Esophagus muscularis mucosa (tissue), 4 donors: ENCODE data around the gene SPPL2B. TPM values are rescaled to one million over a fixed set of nuclear protein-coding genes. Genes with fewer than 3 reads are reported as not detected.

ENCODE experiments used
- DNase-seq: peaks from one replicate; pipeline ENCODE4 v3.0.0-alpha.2; 2017; ENCODE audit errors: extremely low spot score
- H3K27ac ChIP-seq, 4 donors: fragments of 200-600 bp; sonication (generic); replicated peaks in 1 of 4; 1 replicate in 3 of 4; 2 replicates in 1 of 4; pipeline ENCODE4 v1.5.1; 2016 to 2019; ENCODE audit warnings: mild to moderate bottlenecking in 1 of 4
- H3K27me3 ChIP-seq, 4 donors: fragments of 200-600 bp; sonication (generic); one replicate each; pipeline versions ENCODE4 v1.5.1 to v1.6.0; 2016 to 2019
- H3K36me3 ChIP-seq, 4 donors: fragments of 200-600 bp; sonication (generic); one replicate each; pipeline ENCODE4 v1.5.1; 2016 to 2019
- H3K4me1 ChIP-seq, 4 donors: fragments of 200-600 bp; sonication (generic); one replicate each; pipeline ENCODE4 v1.5.1; 2016 to 2019
- H3K4me3 ChIP-seq, 4 donors: fragments of 200-600 bp; sonication (generic); 1 replicate in 2 of 4; 2 replicates in 2 of 4; pipeline ENCODE4 v1.5.1; 2016 to 2019; ENCODE audit warnings: mild to moderate bottlenecking in 4 of 4, moderate library complexity in 1 of 4
- H3K9me3 ChIP-seq, 4 donors: fragments of 200-600 bp; sonication (generic); 1 replicate in 3 of 4; 2 replicates in 1 of 4; pipeline ENCODE4 v1.5.1; 2016 to 2019
- CTCF ChIP-seq, 3 experiments: fragments of 200-600 bp in 2 of 3; fragments of 450-650 bp in 1 of 3; sonication (generic) in 2 of 3; IDR thresholded peaks; one replicate each; pipeline ENCODE4 v1.5.1; 2017 to 2019; ENCODE audit warnings: antibody characterized with exemption in 3 of 3, mild to moderate bottlenecking in 2 of 3, moderate library complexity in 1 of 3
- EP300 ChIP-seq: sonication (generic); formaldehyde crosslinking; IDR thresholded peaks from one replicate; pipeline ENCODE4 v1.6.1; 2017; ENCODE audit warnings: antibody characterized with exemption
- POLR2A ChIP-seq: fragments of 450-650 bp; IDR thresholded peaks from one replicate; pipeline ENCODE4 v1.6.1; 2017; ENCODE audit warnings: antibody characterized with exemption, moderate library complexity, mild to moderate bottlenecking, low read depth
- POLR2AphosphoS5 ChIP-seq, 2 donors: sonication (generic); formaldehyde crosslinking; IDR thresholded peaks; one replicate each; pipeline ENCODE4 v1.6.1; 2017; ENCODE audit warnings: antibody characterized with exemption in 2 of 2
- WGBS: methylation state at CpG from one replicate; pipeline ENCODE4 v1.1.5; 2018; 5-methylcytosine and 5-hydroxymethylcytosine counted together
- intact Hi-C: fragments of 100-400 bp; cut with DNase I; formaldehyde crosslinking; loops from one replicate; pipeline ENCODE4 v1.15.1; 2023
- total RNA-seq, 4 donors: library from RNA; depleted of rRNA; stranded (reverse); fragments of >200 nt; gene quantifications; one replicate each; pipeline versions ENCODE4 v1.1.0 to v1.2.1, GENCODE V29; 2016

Gene SPPL2B
- total RNA-seq, 4 donors from 2014 or later, result 25.0 to 42.4 (median 29.9) TPM

GRCh38 chr19:2323707-2324106, 4.8 kb upstream of the SPPL2B start:
- H3K4me1 ChIP-seq, result peaks cover 15 to 26% (median 20%) of the 10 kb centered on the region in 4 donors
- no peaks in the 10 kb centered on the region for H3K27me3 ChIP-seq
- WGBS, result 92% methylated on average over 16 of the region's 19 CpGs
- TF ChIP-seq EP300, result no peak
- no peak for TF ChIP-seq POLR2AphosphoS5 (IDR thresholded peaks at IDR 0.05)
- TF ChIP-seq CTCF (IDR thresholded peaks at IDR 0.05), result no peak
- no peak for TF ChIP-seq POLR2A
- H3K4me3 ChIP-seq, result no peak overlapping the region
- peaks cover 5 to 53% (median 50%) of the 10 kb centered on the region in 4 donors for H3K36me3 ChIP-seq
- intact Hi-C loops, result no loop called here
- DNase-seq, result no peak
- H3K27ac ChIP-seq, result no peak overlapping the region
- no peaks in the 10 kb centered on the region for H3K9me3 ChIP-seq

GRCh38 chr19:2324220-2324948, 4.1 kb upstream of the SPPL2B start:
- Histone ChIP-seq H3K27ac (no peak overlapping the region), H3K4me1 (peaks cover 20 to 32% (median 26%) of the 10 kb centered on the region in 4 donors), H3K27me3 (no peaks in the 10 kb centered on the region), H3K4me3 (no peak overlapping the region), H3K9me3 (no peaks in the 10 kb centered on the region), H3K36me3 (peaks cover 5 to 53% (median 50%) of the 10 kb centered on the region in 4 donors)
- TF ChIP-seq POLR2A (no peak), EP300 (no peak), CTCF (IDR thresholded peaks at IDR 0.05) (no peak), POLR2AphosphoS5 (IDR thresholded peaks at IDR 0.05) (no peak)
- no peak for DNase-seq
- 92% methylated on average over 20 of the region's 34 CpGs for WGBS
- intact Hi-C loops, result no loop called here

- intact Hi-C loops, result loop anchor here (5.0 kb wide), 2 partner anchors 48 to 173 kb away; partner anchors contain the start of gene AP3D1
- H3K9me3 ChIP-seq, result no peaks in the 10 kb centered on the region
- peaks cover 5 to 53% (median 50%) of the 10 kb centered on the region in 4 donors for H3K36me3 ChIP-seq
- no peak overlapping the region for H3K4me3 ChIP-seq
- DNase-seq, result no peak
- peaks cover 31 to 43% (median 37%) of the 10 kb centered on the region in 4 donors for H3K4me1 ChIP-seq
- TF ChIP-seq EP300 (no peak), POLR2AphosphoS5 (IDR thresholded peaks at IDR 0.05) (no peak), POLR2A (no peak), CTCF (IDR thresholded peaks at IDR 0.05) (no peak)
- 69% methylated on average over 26 of the region's 29 CpGs for WGBS
- H3K27me3 ChIP-seq, result no peaks in the 10 kb centered on the region
- H3K27ac ChIP-seq, result no peak overlapping the region
Measured at GRCh38 chr19:2325281-2326046, 3.0 kb upstream of the SPPL2B start.

GRCh38 chr19:2326699-2327360, 1.7 kb upstream of the SPPL2B start:
- 77% methylated on average over 12 of the region's 16 CpGs for WGBS
- intact Hi-C loops, result loop anchor here (5.0 kb wide), 2 partner anchors 50 to 175 kb away; partner anchors contain the start of gene AP3D1
- Histone ChIP-seq H3K27me3 (no peaks in the 10 kb centered on the region), H3K4me1 (peaks cover 42 to 56% (median 50%) of the 10 kb centered on the region in 4 donors), H3K9me3 (no peaks in the 10 kb centered on the region), H3K36me3 (peaks cover 5 to 44% (median 41%) of the 10 kb centered on the region in 4 donors), H3K27ac (no peak overlapping the region), H3K4me3 (peak overlapping the region in 2 of 4 donors; percentile 87 to 100)
- no peak for DNase-seq
- no peak for TF ChIP-seq POLR2A
- TF ChIP-seq CTCF (IDR thresholded peaks at IDR 0.05), result no peak
- no peak for TF ChIP-seq POLR2AphosphoS5 (IDR thresholded peaks at IDR 0.05)
- TF ChIP-seq EP300, result no peak
